HG03064 (cell line): ENCODE data around the gene ABHD6.

ENCODE experiments used
- ATAC-seq: cut with Tn5 transposase; IDR thresholded peaks from one replicate; pipeline ENCODE4 v1.9.1; 2021; ENCODE audit warnings: low read depth; ENCODE audit not compliant: unreplicated experiment

The ABHD6 gene

DNA sequence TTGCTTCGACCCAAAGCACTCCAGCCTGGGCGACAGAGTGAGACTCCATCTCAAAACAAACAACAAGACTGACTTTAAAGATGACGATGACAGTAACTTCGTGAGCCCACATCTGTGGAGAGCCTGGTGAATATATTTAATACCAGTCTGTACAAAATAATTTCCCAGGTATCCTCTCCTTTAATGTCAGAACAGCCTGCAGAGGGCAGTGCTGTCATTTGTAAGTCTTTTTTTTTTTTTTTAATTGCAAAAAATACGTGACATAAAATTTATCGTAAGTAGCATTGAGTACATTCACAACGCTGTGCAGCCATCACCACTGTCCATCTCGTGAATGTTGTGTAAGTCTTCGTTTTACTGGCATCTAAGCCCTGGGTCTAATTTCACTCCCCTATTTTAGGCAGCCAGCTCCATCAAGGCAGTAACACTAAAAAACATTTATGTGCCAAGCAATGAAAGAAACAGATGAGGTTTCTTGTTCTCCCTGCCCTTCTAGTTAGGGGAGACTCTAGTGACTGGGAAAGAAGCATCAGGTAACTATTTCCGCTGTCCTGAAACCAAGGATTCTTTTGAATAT is 70.1 kb downstream of the ABHD6 start:
- no peak for ATAC-seq

DNA sequence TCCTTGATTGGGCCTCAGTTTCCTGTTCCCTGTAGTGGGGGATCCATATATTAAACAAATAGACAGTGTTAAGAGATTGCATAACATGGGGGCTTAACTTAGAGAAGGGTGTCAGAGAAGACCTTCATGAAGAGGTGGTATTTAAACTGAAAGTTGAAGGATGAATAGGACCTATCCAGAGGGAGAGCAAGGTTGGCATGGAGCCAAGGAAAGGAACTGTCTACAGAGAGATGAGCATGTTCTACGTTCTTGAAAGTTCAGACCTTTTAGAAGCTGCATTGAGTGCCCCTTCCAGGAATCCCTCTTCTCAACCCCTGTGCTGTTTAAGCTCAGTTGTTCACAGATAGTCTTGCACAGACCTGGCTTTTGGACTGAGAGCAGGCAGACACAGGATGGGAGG is 71.1 kb downstream of the ABHD6 start:
- no peak for ATAC-seq

DNA sequence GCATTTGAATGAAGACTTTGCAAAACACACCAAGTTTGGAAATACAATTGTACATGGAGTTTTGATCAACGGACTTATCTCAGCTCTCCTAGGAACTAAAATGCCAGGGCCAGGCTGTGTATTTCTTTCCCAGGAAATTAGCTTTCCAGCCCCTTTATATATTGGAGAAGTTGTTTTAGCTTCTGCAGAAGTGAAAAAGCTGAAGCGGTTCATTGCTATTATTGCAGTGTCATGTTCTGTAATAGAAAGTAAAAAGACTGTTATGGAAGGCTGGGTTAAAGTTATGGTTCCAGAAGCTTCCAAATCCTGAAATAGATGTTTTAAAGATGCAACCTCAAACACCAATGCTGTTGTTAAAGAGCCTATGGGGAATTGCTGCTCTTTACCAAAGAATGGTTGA is 80.2 kb downstream of the ABHD6 start:
- ATAC-seq, result no peak

DNA sequence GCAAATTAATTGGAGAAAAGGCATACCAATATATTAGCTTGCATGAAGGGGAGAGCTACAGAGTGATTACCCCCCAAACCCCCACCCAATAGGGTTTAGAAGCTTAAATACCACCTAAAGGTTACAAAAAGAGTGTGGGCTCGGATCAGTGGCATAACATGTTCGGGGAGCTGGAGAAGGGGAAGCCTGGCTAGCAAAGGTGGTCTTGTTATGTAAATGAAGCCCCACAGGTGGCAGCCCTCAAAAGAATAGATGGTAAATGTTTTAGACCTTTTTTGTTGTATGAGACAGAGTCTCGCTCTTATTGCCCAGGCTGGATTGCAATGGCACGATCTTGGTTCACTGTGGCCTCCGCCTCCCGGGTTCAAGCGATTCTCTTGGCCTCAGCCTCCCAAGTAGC is 84.2 kb downstream of the ABHD6 start:
- no peak for ATAC-seq

DNA sequence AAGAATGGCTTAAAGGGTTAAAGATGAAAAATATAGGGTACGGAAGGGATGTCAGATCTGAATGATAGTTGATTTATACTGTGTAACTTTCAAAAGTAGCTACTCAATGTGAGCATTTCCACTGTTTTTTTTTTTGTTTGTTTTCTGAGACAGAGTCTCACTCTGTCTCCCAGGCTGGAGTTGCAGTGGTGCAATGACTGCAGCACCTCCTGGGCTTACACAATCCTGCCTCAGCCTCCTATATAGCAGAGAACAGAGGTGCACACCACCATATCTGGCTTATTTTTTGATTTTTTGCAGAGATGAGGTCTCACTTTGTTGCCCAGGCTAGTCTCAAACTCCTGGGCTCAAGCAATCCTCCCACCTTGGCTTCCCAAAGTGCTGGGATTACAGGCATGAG is 85.2 kb downstream of the ABHD6 start:
- no peak for ATAC-seq

DNA sequence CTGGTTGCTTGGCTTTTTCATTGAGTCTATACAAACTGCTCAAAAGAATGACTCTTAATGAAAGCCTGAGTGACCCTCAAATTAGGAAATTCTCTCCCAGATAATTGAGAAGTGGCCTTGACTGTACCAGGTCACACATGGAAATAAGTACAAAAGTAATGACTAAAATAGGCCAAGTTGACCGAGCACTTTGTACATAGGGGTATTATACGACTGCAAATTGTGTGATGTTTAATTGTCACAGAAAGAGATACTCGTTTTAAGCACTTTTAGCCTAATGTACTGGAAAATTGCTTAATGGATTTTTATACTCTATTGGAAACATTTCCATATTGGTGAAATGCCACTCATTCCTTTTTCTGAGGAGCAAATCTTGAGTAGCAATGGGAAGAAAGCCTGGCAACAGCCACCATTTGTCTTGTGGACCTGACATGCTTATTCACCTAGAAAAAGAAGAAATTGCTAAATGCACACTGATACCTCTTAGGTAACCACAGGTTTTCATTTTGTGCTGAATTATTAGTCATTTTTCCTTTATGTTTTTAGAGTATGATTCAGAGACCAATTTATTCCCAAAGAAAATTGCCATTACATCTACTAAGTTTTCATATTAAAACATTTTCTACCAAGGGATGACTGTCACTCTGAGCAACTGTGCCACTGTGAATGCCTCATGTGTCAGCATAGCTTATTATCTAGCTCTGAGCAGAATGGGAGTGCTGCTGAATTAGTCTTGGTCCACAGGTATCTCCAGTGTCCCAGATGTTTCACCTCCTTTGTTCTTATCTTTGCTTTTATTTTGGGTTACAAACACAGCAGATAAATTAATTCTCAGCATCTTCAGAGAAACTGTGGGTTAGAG is 86.2 kb downstream of the ABHD6 start:
- ATAC-seq, result no peak

DNA sequence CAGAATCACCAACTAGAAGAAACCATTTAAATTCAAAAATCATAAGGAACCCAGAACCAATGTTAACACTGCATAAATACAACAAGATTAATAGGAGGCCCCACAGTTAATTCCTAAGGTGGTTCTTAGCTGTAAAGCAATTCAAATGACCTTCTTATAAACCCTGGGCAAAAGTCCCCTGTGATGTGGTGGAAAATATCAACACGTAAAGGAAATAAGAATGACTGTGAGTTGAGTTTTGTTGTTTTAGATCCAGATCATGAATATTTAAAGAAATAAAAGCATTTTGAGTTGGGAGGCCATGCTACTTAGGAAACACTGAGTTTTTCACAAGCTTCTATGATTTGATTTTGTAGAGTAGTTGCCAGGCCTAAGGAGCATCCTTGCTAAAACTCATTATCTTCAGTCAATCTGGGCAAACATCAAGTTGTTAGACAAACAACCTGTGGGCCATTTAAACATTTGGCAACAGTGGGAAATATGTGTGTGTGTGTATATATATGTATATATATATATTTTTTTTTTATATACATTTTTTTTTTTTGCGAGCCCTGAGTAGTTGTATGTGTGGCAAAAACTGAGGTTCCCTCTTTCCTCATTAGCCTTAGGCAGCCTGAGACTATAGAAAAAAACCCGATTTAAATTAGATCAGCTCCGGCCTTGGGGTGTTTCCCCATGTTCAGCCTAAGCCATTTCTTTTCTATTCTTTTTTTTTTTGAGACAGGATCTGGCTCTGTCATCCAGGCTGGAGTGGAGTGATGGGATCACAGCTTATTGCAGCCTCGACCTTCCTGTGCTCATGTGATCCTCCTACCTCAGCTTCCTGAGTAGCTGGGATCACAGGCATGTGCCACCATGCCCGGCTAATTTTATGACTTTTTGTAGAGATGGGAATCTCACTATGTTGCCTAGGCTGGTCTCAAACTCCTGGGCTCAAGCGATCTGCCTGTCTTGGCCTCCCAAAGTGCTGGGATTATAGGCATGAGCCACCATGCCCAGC is 87.1 kb downstream of the ABHD6 start:
- no peak for ATAC-seq

DNA sequence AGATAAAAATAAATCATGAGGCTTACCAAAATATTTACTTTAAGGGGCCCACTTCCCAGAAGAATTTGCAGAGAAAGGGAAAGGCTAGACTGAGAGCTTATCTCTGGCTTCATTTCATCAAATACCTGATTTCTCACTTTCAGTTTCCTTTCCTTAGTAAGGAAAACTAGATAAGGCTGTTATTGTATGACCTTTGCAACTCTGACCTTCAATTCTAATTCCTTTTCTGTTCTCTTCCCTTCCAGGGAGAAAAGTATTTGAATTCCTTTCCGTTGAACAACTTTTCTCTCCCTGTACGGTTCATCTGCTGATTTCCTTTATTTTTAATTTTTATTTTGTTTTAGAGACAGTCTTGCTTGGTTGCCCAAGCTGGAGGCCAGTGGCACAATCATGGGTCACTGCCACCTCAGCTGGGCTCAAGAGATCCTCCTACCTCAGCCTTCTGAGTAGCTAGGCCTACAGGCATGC is 88.0 kb downstream of the ABHD6 start:
- no peak for ATAC-seq

DNA sequence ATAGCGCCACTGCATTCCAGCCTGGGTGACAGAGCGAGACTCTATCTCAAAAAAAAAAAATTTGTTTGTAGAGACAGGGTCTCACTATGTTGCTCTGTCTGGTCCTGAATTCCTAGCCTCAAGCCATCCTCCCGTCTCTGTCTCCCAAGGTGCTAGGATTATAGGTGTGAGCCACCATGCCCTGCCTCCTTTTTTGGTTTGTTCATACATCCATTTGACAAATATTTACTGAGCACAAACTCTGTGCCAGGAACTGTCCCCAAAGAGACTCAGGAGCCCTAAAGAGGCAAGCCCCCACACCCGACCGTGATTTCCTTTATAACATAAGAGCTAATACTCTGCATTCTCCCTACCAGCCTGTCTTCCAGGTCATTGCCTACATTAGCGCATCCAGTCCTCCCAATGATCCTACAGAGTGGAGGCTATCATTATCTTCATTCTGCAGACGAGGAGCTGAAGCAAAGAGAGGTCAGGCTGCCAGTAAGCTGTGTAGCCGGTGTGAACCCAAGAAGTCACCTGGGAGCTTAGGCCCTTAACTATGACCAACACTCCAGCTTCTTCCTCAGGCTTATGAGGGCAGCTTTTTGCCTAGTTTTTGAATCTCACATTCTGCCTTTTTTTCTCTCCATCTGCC is 88.8 kb downstream of the ABHD6 start:
- ATAC-seq, result no peak

DNA sequence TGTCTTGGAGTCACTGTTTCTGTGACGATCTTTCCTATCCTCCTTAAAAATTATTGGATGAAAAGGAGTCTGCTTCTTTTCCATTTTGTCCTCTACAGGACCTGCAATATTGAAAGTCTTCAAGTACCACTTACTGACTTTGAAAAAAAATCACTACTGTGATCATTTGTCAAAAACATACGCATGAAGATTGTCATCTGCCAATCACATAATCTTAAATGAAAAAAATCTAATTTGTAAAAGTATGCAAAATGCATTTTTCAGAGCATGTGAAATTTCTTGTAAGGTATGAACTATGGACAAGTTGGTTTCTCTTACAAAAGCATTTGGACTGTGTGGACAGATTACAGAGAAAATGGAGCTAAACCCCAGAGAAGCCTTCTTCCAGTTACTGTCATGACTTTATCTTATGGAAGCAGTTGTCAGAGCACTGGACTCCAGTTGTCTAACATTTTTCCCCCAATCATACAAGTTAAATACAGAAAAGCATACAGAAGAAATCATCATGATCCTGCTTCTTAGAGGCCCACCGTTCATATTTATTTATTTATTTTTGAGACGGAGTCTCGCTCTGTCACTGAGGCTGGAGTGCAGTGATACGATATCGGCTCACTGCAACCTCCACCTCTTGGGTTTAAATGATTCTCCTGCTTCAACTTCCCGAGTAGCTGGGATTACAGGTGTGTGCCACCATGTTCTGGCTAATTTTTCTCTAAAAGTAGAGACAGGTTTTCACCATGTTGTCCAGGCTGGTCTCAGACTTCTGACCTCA is 91.7 kb downstream of the ABHD6 start:
- no peak for ATAC-seq

DNA sequence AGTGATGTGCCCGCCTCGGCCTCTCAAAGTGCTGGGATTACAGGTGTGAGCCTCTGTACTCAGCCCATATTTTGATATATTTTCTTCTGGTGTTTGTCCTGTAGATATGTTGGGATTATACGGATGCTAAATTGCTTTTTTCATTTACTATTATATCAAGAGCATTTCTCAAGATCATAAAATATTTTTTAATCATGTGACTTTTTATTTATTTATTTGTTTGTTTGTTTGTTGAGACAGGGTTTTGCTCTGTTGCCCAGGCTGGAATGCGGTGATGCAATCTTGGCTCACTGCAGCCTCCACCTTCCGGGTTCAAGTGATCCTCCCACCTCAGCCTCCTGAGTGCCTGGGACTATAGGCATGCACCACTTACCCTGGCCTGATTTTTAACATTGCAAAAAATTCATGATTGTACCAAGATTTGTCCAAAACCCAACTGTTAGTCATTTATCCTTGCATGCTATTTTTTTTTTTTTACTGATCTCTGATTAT is 92.4 kb downstream of the ABHD6 start:
- no peak for ATAC-seq

DNA sequence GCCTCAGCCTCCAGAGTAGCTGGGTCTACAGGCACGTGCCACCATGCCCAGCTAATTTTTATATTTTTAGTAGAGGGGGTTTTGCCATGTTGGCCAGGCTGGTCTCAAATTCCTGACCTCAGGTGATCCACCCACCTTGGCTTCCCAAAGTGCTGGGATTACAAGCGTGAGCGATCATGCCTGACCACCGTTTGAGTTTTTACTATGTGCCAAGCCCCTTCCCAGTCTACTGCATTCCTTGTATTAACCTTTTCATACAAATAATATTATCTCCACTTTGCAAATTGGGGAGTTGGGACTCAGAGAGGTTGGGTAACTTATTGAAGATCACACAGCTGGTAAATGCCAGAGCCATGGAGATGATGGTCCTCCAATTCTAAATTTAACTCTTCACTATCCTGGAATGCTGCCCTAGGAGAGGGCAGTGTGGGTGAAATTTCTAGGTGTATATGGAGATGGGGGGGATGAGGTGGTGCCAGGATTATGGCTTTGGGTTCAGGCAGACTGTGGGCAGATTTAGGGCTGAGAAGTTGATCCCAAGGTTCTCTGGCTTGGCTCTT is 94.1 kb downstream of the ABHD6 start:
- ATAC-seq, result no peak

DNA sequence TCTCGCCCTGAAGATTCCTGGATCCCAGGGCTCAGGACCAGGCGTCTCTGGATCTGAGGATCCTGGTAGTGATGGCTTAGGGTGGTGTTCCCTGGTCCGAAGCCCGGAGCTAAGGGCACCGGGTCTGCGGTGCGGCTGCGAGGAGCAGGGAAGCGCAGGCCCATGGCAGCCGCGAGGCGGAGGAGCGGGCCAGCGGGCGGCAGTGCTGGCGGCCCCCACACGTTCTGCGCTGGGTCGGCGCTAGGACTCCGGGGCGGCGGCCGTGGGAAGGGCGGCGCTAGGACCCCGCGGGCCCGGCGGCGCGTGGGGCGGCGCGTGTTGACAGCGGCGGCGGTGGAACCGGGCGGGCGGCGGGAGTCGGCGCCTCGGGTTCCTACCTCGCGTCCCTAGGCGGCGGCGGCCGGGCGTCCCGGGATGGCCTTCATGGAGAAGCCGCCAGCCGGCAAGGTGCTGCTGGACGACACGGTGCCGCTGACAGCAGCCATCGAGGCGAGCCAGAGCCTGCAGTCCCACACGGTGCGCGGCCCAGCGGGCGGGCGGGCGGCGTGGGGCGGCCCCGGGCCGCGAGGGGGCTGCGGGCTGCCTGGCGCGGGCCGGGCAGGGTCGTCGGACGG is 95.1 kb downstream of the ABHD6 start, which contains the start of gene PXK:
Gene PXK, plus strand, starts transcription at position 318 of the 614 bp plus-strand sequence. Its CDS starts 97 bp downstream, at position 415.
- peak; percentile 89 for ATAC-seq

DNA sequence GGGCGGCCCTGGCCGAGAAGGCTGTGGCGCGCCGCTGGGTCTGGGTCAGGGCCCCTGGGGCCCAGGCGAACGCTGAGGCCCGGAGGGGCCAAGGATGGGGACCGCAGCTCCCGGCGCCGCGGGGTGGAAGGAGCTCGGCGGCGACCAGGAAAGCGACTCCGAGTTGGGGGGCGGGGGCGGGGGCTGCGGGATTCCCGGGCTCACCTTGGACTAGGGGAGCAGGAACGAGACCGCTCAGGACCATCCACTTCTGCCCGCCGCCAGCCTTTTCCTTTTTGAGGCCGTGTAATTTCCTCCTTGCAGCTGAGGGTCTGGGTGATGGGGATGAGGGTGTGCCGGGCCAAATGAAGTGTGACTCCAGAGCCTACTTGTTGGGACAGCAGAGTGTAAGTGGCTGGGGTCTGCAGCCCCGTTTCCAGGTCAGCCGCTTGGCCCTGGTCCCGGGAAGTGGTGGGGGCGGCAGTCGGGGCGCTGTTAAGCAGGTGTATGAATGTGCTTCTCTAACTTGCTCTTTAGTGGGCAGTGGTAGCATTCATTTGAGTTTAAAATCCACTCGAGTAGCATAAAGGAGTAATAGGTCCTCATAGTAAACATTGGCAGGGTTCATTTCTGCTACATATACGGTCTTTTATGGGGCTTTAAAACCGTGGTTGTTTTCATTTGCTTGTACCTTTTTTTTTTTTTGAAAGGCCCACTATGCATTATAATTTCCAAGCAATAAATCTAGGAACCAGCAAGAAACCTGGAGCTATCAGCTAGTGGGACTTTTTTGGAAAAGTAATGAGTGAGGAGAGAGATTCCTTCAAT is 95.8 kb downstream of the ABHD6 start:
- peak; percentile 37 for ATAC-seq

DNA sequence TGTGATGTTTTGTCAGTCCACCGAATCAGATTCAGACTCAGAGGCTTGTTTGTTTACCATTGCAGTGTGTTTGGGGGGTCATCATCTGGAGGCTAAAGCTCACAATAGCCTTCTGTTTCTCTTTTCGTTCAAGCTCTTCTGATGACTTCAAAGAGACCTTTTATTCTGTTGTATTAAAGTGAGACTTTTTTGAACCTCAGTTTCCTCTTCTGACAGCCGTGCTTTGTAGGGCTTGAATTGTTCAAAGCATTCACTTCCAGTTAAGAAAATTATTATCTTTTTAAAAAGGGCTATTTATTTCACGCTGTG is 96.4 kb downstream of the ABHD6 start:
- no peak for ATAC-seq

DNA sequence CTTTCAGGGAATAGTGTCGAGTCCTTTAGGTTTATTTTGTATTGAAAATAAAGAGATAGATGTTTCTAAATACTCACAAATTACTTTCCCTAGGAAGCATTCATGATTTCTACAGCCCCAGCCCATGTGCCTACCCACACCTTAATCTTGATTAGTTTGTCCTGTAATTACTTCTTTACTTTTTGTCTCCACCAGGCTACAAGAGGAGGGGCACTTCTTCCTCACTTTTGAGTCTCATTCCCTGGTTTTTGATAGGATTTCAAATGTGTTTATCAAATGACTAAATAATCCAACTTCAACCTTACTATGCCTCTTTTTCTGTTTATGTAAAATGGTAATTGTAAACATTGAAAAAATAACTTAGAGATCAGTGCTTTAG is 96.9 kb downstream of the ABHD6 start:
- ATAC-seq, result no peak

DNA sequence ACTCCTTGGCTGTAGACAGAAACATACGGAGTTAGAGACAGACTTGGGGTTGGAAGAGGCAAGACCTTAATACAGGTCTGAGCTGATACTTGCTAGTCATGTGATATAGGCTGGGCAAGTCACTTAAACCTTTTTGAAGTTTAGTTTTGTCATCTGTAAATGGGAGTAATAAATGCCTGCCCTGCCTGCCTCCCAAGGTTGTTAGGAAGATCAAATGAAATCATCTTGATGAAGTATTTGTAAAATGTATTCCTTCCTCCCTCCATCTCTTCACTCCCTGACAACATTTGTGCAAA is 98.0 kb downstream of the ABHD6 start:
- ATAC-seq, result no peak

DNA sequence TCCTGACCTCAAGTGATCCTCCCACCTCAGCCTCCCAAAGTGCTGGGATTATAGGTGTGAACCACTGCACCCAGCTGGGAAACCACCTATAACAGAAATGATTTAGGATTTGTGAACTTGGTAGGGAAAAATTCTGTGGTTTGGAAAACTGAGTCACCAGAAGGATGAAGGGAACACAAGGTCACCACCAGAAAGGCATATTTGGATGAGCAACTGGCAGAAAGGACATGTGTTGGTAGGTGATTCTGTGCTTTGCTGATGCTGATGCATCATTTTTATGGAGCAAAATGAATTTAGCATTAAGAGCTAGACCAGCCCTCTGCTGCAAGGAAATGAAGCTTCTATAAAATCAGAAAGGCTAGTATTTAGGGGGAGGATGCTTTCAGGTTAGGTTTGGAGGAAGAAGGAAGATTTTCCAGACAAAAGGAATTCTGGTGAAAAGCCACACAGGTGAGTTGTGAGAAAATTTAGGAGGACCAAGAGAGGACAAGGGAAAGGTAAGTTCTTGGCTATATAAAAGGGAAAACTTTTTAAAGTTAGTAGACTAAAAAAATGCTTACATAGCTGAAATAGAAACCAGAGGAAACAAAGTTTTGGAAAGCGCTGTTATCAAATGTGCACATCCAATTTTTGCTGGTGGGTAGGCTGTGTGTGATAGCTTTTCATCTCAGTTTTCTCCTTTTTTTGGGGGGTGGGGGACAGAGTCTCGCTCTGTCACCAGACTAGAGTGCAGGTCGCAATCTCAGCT is 98.7 kb downstream of the ABHD6 start:
- ATAC-seq, result no peak
